IMR-90 (cell line): Measurements from ENCODE around the gene KANSL3. TPM values are rescaled to one million over a fixed set of nuclear protein-coding genes. Genes with fewer than 3 reads are reported as not detected.

Experiments used
- ATAC-seq: fragments of 200-7000 bp; cut with Tn5 transposase; 2 replicates; pipeline ENCODE4 v1.9.1; 2020; ENCODE audit warnings: low read depth, mild to moderate bottlenecking, moderate library complexity
- BruUV-seq: library from RNA; stranded (reverse); fragments of 400-500 nt; replicated peaks from 2 replicates; lab custom pipeline; 2021; lab: Mats Ljungman, UMichigan
- CTCF ChIA-PET: fragments of 300-600 bp; formaldehyde crosslinking; extraction: SDS; loops from one replicate; lab custom pipeline; 2021; ENCODE audit warnings: antibody characterized with exemption; lab: Yijun Ruan, JAX
- POLR2A ChIA-PET: fragments of 300-600 bp; sonication (Branson Sonifier 250); formaldehyde crosslinking; loops from one replicate; lab custom pipeline; 2022; ENCODE audit warnings: antibody characterized with exemption; ENCODE audit not compliant: unreplicated experiment; lab: Charles Lee
- DNase-seq: peaks from one replicate; pipeline ENCODE4 v3.0.0; 2013
- H2AFZ ChIP-seq: replicated peaks from 2 replicates; pipeline ENCODE3; 2013; ENCODE audit warnings: low read length, mild to moderate bottlenecking; ENCODE audit not compliant: poor library complexity
- H2AK5ac ChIP-seq: 2 replicates; pipeline ENCODE4 v1.6.1; 2013; ENCODE audit warnings: low read depth, low read length, inconsistent platforms
- H2AK9ac ChIP-seq: replicated peaks from 2 replicates; pipeline ENCODE3; 2013; ENCODE audit warnings: mild to moderate bottlenecking, low read depth, low read length, moderate library complexity; ENCODE audit not compliant: poor library complexity
- H2BK120ac ChIP-seq: 2 replicates; pipeline ENCODE4 v1.6.1; 2013; ENCODE audit warnings: low read depth, low read length, inconsistent platforms
- H2BK15ac ChIP-seq: 3 replicates; pipeline ENCODE4 v1.6.1; 2013; ENCODE audit warnings: low read depth, low read length, inconsistent platforms
- H2BK20ac ChIP-seq: 2 replicates; pipeline ENCODE4 v1.6.1; 2013; ENCODE audit warnings: low read depth, mild to moderate bottlenecking, inconsistent platforms, low read length, moderate library complexity
- H2BK5ac ChIP-seq: 2 replicates; pipeline ENCODE4 v1.6.1; 2013; ENCODE audit warnings: mild to moderate bottlenecking, low read depth, low read length, inconsistent platforms; ENCODE audit not compliant: poor library complexity, severe bottlenecking
- H3K14ac ChIP-seq: replicated peaks from 2 replicates; pipeline ENCODE4 v1.6.1; 2013; ENCODE audit warnings: low read depth, low read length, inconsistent platforms
- H3K18ac ChIP-seq: 2 replicates; pipeline ENCODE4 v1.6.1; 2013; ENCODE audit warnings: low read depth, low read length, control low read depth
- H3K23ac ChIP-seq: 2 replicates; pipeline ENCODE4 v1.6.1; 2013; ENCODE audit warnings: low read depth, low read length, inconsistent platforms
- H3K27ac ChIP-seq: 2 replicates; pipeline ENCODE4 v1.5.1; 2013; ENCODE audit warnings: mild to moderate bottlenecking, control low read depth, low read length; ENCODE audit not compliant: insufficient read depth
- H3K27me3 ChIP-seq: 2 replicates; pipeline ENCODE4 v1.6.1; 2013; ENCODE audit warnings: low read length; ENCODE audit not compliant: control insufficient read depth, insufficient read depth
- H3K36me3 ChIP-seq: 2 replicates; pipeline ENCODE4 v1.6.1; 2013; ENCODE audit warnings: low read length, mixed read lengths; ENCODE audit not compliant: control insufficient read depth, insufficient read depth
- H3K4ac ChIP-seq: 2 replicates; pipeline ENCODE4 v1.6.1; 2013; ENCODE audit warnings: low read depth, low read length, inconsistent platforms
- H3K4me1 ChIP-seq: 2 replicates; pipeline ENCODE4 v1.6.1; 2013; ENCODE audit warnings: low read length, mixed read lengths; ENCODE audit not compliant: control insufficient read depth, insufficient read depth
- H3K4me2 ChIP-seq: 2 replicates; pipeline ENCODE4 v1.6.1; 2013; ENCODE audit warnings: low read depth, mild to moderate bottlenecking, control low read depth, low read length, moderate library complexity
- H3K4me3 ChIP-seq: 2 replicates; pipeline ENCODE4 v1.5.1; 2013; ENCODE audit warnings: low read depth, mild to moderate bottlenecking, control low read depth, low read length, moderate library complexity; ENCODE audit not compliant: insufficient read depth
- H3K56ac ChIP-seq: 2 replicates; pipeline ENCODE4 v1.6.1; 2013; ENCODE audit warnings: low read length, inconsistent platforms; ENCODE audit not compliant: insufficient read depth; ENCODE audit errors: extremely low read depth
- H3K79me1 ChIP-seq, 2 experiments: 2 replicates each; pipeline ENCODE4 v1.6.1; 2013; ENCODE audit warnings: low read length in 2 of 2, inconsistent platforms in 1 of 2, low read depth in 1 of 2
- H3K9ac ChIP-seq: 2 replicates; pipeline ENCODE4 v1.6.1; 2013; ENCODE audit warnings: low read depth, low read length, control low read depth
- H3K9me1 ChIP-seq: 2 replicates; pipeline ENCODE4 v1.6.1; 2013; ENCODE audit warnings: low read length, inconsistent platforms; ENCODE audit not compliant: insufficient read depth
- H3K9me3 ChIP-seq: 2 replicates; pipeline ENCODE4 v1.6.1; 2013; ENCODE audit warnings: low read length; ENCODE audit not compliant: control insufficient read depth, insufficient read depth
- H4K20me1 ChIP-seq: 2 replicates; pipeline ENCODE4 v1.6.1; 2013; ENCODE audit warnings: low read length, inconsistent platforms; ENCODE audit not compliant: insufficient read depth
- H4K5ac ChIP-seq: 2 replicates; pipeline ENCODE4 v1.6.1; 2013; ENCODE audit warnings: mild to moderate bottlenecking, low read depth, low read length, control low read depth
- H4K8ac ChIP-seq, 2 experiments: 2 replicates each; pipeline ENCODE4 v1.6.1; 2013; ENCODE audit warnings: low read depth in 2 of 2, low read length in 2 of 2, control low read depth in 1 of 2, inconsistent platforms in 1 of 2
- H4K91ac ChIP-seq: 2 replicates; pipeline ENCODE4 v1.6.1; 2013; ENCODE audit warnings: low read depth, low read length, inconsistent platforms; ENCODE audit not compliant: insufficient read depth
- CEBPB ChIP-seq: IDR thresholded peaks from 2 replicates; pipeline ENCODE4 v1.6.1; 2012; ENCODE audit warnings: low read depth, low read length, improper control_type of control experiment
- CTCF ChIP-seq: conservative IDR thresholded peaks from 2 replicates; pipeline ENCODE4 v1.5.1; 2012; ENCODE audit warnings: mild to moderate bottlenecking, low read depth, low read length, improper control_type of control experiment
- FOS ChIP-seq: fragments of 150-350 bp; IDR thresholded peaks from 2 replicates; pipeline ENCODE4 v1.6.1; 2016; ENCODE audit warnings: low read depth, low read length
- MAFK ChIP-seq: IDR thresholded peaks from 2 replicates; pipeline ENCODE4 v1.6.1; 2012; ENCODE audit warnings: low read depth, low read length, improper control_type of control experiment
- MAZ ChIP-seq: IDR thresholded peaks from 2 replicates; pipeline ENCODE4 v1.6.1; 2012; ENCODE audit warnings: low read depth, mild to moderate bottlenecking, low read length, improper control_type of control experiment, moderate library complexity, borderline replicate concordance
- MXI1 ChIP-seq: IDR thresholded peaks from 2 replicates; pipeline ENCODE4 v1.6.1; 2012; ENCODE audit warnings: low read depth, mild to moderate bottlenecking, low read length, moderate library complexity, borderline replicate concordance
- SMC3 ChIP-seq: fragments of 150-350 bp; IDR thresholded peaks from 2 replicates; pipeline ENCODE4 v1.6.1; 2016; ENCODE audit warnings: low read depth, mild to moderate bottlenecking, antibody characterized with exemption, low read length, moderate library complexity
- USF2 ChIP-seq: fragments of 150-350 bp; IDR thresholded peaks from 2 replicates; pipeline ENCODE4 v1.6.1; 2017; ENCODE audit warnings: mild to moderate bottlenecking, antibody characterized with exemption, low read length, low read depth
- WGBS, 2 experiments: methylation state at CpG; one replicate each; pipeline versions ENCODE4 v1.1.5 to v1.1.7; 2013; ENCODE audit warnings: missing lambda C conversion rate in 2 of 2; ENCODE audit not compliant: insufficient read length in 1 of 2; ENCODE audit errors: extremely low coverage in 2 of 2; 5-methylcytosine and 5-hydroxymethylcytosine counted together
- dilution Hi-C: fragments of 300-500 bp; cut with HindIII; formaldehyde crosslinking; loops from one replicate; pipeline ENCODE4 v1.14.3; 2018; ENCODE audit warnings: low sequenced_read_pairs; ENCODE audit not compliant: unreplicated experiment
- in situ Hi-C: fragments of 300-500 bp; cut with MboI; formaldehyde crosslinking; loops from 3 replicates; pipeline ENCODE4 v1.14.3; 2019; ENCODE audit warnings: low sequenced_read_pairs, inconsistent platforms, mixed read lengths
- intact Hi-C: fragments of 100-400 bp; cut with micrococcal nuclease; formaldehyde crosslinking; loops from 2 replicates; pipeline ENCODE4 v1.10.0; 2022
- polyA plus RNA-seq, 3 experiments: library from polyadenylated mRNA; depleted of rRNA; stranded (reverse); fragments of >200 nt; gene quantifications; 2 replicates each; pipeline ENCODE4 v1.2.3, GENCODE V29; 2012; ENCODE audit warnings: low replicate concordance in 1 of 3
- total RNA-seq: library from RNA; depleted of rRNA; stranded (reverse); fragments of >200 nt; gene quantifications from 2 replicates; pipeline ENCODE4 v1.2.3, GENCODE V29; 2012

The KANSL3 gene
- total and polyA plus RNA-seq, 2 of the 4 experiments (the other 2 are of a cell fraction), result 22.2 to 26.3 TPM

GRCh38 chr2:96649342-96649741 lies 11.2 kb upstream of the KANSL3 start:
- Histone ChIP-seq H3K27ac (no peak overlapping the region), H3K9ac (no peak overlapping the region), H3K79me1 (no peaks in the 10 kb centered on the region), H3K4me1 (peaks cover 2% of the 10 kb centered on the region; the same call in 1 of the 2 replicates), H3K36me3 (no peaks in the 10 kb centered on the region), H3K4me3 (no peak overlapping the region), H3K4ac (no peak overlapping the region), H2BK5ac (no peak overlapping the region), H4K20me1 (no peaks in the 10 kb centered on the region; the same call in 1 of the 2 replicates), H3K9me3 (no peaks in the 10 kb centered on the region), H4K5ac (no peak overlapping the region), H2AK5ac (no peak overlapping the region), H3K14ac (no peak overlapping the region), H2BK120ac (no peak overlapping the region), H2BK20ac (no peak overlapping the region), H4K91ac (no peak overlapping the region), H3K18ac (no peak overlapping the region), H3K27me3 (no peaks in the 10 kb centered on the region), H3K56ac (no peak overlapping the region), H3K23ac (no peak overlapping the region), H2BK15ac (no peak overlapping the region), H4K8ac (no peak overlapping the region), H3K4me2 (no peak overlapping the region), H3K9me1 (no peaks in the 10 kb centered on the region), H2AK9ac (peak overlapping the region; percentile 20), H2AFZ (no peak overlapping the region)
- in situ Hi-C loops, result no loop called here
- ChIA-PET POLR2A (no interaction called here), CTCF (no interaction called here)
- DNase-seq (no peak), ATAC-seq (no peak)
- intact Hi-C loops, result no loop called here
- no TSS peak for BruUV-seq
- TF ChIP-seq FOS (no peak), USF2 (no peak), CTCF (no peak), MAFK (no peak), CEBPB (no peak), MAZ (no peak), SMC3 (no peak), MXI1 (no peak)
- dilution Hi-C loops, result no loop called here
- 80% methylated on average over 1 of the region's 1 CpG; no CpG with 5 or more reads in 1 of the 2 experiments for WGBS, 2 experiments
